Liver (tissue), 3 donors: ENCODE data around the gene ZNF735.

Experiments
- FOXA2 ChIP-seq: IDR thresholded peaks from 2 replicates; pipeline ENCODE4 v1.6.1; 2016; ENCODE audit warnings: antibody characterized with exemption
- HNF4G ChIP-seq: IDR thresholded peaks from 2 replicates; pipeline ENCODE4 v1.6.1; 2016; ENCODE audit warnings: antibody characterized with exemption
- MAX ChIP-seq: IDR thresholded peaks from 2 replicates; pipeline ENCODE4 v1.6.1; 2016; ENCODE audit warnings: antibody characterized with exemption
- RXRA ChIP-seq, 2 donors: IDR thresholded peaks; 2 replicates each; pipeline ENCODE4 v1.6.1; 2017 to 2018; ENCODE audit warnings: antibody characterized with exemption in 2 of 2, mild to moderate bottlenecking in 1 of 2
- TAF1 ChIP-seq: conservative IDR thresholded peaks from 2 replicates; pipeline ENCODE4 v1.6.1; 2016; ENCODE audit warnings: antibody characterized with exemption, mild to moderate bottlenecking
- TF ChIP-seq, protein P1 (sequence below): fragments of 150-350 bp; IDR thresholded peaks from 2 replicates; pipeline ENCODE4 v1.5.1; 2017; ENCODE audit warnings: improper control_type of control experiment, low read depth, low read length; ENCODE audit not compliant: missing input control
- donor health status: healthy.
- donor health status: healthy.

DNA sequence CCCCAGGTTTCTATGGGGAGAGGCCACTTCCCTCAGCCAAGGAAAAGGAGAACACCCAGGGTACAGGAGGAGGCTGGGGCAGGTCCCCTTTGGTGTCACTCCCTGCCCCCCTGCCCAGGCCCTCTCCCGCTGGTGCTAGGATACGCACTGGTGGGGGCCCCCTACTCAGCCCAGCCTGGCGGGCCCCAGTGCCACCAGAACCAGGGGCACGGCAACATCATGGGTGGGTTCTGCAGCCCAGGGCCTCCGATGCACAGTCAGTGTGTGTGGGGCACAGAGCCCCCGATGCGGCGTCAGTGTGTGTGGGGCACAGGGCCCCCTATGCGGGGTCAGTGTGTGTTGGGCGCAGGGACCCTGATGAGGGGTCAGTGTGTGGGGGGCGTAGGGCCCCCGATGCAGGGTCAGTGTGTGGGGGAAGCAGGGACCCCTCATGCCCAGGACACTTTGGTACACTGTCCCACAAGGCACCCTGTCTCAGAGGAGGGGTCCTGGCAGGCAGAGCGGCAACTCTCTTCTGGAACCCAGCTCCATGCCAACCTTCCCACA lies 23.1 kb upstream of the ZNF735 start:
- TF ChIP-seq, protein P1, sequence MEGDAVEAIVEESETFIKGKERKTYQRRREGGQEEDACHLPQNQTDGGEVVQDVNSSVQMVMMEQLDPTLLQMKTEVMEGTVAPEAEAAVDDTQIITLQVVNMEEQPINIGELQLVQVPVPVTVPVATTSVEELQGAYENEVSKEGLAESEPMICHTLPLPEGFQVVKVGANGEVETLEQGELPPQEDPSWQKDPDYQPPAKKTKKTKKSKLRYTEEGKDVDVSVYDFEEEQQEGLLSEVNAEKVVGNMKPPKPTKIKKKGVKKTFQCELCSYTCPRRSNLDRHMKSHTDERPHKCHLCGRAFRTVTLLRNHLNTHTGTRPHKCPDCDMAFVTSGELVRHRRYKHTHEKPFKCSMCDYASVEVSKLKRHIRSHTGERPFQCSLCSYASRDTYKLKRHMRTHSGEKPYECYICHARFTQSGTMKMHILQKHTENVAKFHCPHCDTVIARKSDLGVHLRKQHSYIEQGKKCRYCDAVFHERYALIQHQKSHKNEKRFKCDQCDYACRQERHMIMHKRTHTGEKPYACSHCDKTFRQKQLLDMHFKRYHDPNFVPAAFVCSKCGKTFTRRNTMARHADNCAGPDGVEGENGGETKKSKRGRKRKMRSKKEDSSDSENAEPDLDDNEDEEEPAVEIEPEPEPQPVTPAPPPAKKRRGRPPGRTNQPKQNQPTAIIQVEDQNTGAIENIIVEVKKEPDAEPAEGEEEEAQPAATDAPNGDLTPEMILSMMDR: no peak
- TF ChIP-seq MAX: no peak
- no peak for TF ChIP-seq RXRA (IDR thresholded peaks at IDR 0.05)
- no peak for TF ChIP-seq FOXA2
- TF ChIP-seq HNF4G: no peak
- no peak for TF ChIP-seq TAF1
